MCF 10A (cell line): Measurements from ENCODE around the gene TCL1A. TPM values are rescaled to one million over a fixed set of nuclear protein-coding genes. Genes with fewer than 3 reads are reported as not detected.

Experiments
- BruUV-seq: library from RNA; stranded (reverse); fragments of 400-500 nt; replicated peaks from 2 replicates; lab custom pipeline; 2021; lab: Mats Ljungman, UMichigan
- CTCF ChIA-PET: fragments of 300-600 bp; sonication (Branson Sonifier 250); formaldehyde crosslinking; extraction: SDS; loops from one replicate; lab custom pipeline; 2021; ENCODE audit warnings: antibody characterized with exemption, inconsistent platforms; lab: Yijun Ruan, JAX
- POLR2A ChIA-PET: fragments of 300-600, 350-650 bp; sonication (Branson Sonifier 250); formaldehyde crosslinking; extraction: SDS; loops from one replicate; lab custom pipeline; 2020; ENCODE audit warnings: antibody characterized with exemption, inconsistent platforms; lab: Yijun Ruan, JAX
- DNase-seq: peaks from one replicate; pipeline ENCODE4 v3.0.0-alpha.2; 2018; ENCODE audit not compliant: unreplicated experiment
- H3K27ac Mint-ChIP-seq: one replicate; pipeline ENCODE4 v1.8.0; 2022; ENCODE audit warnings: mild to moderate bottlenecking, low read depth, mixed read lengths; ENCODE audit not compliant: unreplicated experiment
- H3K27me3 Mint-ChIP-seq: one replicate; pipeline ENCODE4 v1.8.0; 2022; ENCODE audit warnings: mixed read lengths; ENCODE audit not compliant: insufficient read depth, unreplicated experiment
- H3K36me3 Mint-ChIP-seq: one replicate; pipeline ENCODE4 v1.8.0; 2022; ENCODE audit warnings: mild to moderate bottlenecking, moderate library complexity, mixed read lengths; ENCODE audit not compliant: insufficient read depth, unreplicated experiment
- H3K4me1 Mint-ChIP-seq: one replicate; pipeline ENCODE4 v1.8.0; 2022; ENCODE audit warnings: mixed read lengths; ENCODE audit not compliant: insufficient read depth, unreplicated experiment
- H3K4me3 Mint-ChIP-seq: one replicate; pipeline ENCODE4 v1.8.0; 2022; ENCODE audit warnings: mild to moderate bottlenecking, moderate library complexity, mixed read lengths; ENCODE audit not compliant: unreplicated experiment
- H3K9me3 Mint-ChIP-seq: one replicate; pipeline ENCODE4 v1.8.0; 2022; ENCODE audit warnings: mixed read lengths; ENCODE audit not compliant: unreplicated experiment
- CTCF ChIP-seq: fragments of 200-600 bp; IDR thresholded peaks from one replicate; pipeline ENCODE4 v1.8.0; 2022; ENCODE audit warnings: antibody characterized with exemption, mild to moderate bottlenecking; ENCODE audit not compliant: unreplicated experiment
- intact Hi-C: fragments of 100-400 bp; cut with micrococcal nuclease; formaldehyde crosslinking; loops from 2 replicates; pipeline ENCODE4 v1.14.1; 2022
- total RNA-seq: library from RNA; stranded (reverse); gene quantifications from 2 replicates; pipeline ENCODE4 v1.2.3, GENCODE V29; 2022

TCL1A gene
- total RNA-seq, 1 experiment from 2014 or later: not detected

DNA sequence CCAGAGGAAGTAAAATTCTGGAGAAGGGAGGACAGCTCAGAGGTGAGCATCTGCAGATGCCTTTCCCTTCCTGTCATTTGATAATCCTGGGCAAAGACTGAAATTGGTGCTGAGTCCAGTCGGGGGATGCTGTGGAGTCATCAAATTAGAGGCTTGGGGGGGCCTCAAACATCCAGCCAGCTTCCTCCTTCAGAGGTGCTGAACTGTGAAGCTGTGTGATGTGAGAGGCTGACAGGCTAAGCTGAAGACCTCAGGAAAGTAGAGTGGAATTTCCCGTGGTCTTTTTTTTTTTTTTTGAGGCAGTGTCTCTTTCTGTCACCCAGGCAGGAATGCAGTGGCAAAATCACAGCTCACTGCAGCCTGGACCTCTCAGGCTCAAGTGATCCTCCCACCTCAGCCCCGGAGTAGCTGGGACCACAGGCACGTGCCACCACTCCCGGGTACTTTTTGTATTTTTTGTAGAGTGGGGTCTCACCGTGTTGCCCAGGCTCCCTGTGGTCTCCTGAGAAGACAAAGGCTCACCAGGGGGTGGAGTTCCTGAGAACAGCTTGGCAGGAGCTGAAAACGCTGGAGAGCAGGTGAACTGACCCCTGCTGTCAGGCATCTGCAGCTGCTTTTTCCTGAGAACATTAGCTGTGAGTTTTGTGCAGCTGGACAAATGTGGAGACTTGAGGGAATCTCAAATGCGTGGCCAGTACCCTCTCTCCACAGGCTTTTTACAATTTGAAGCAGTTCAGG is 33.8 kb downstream of the TCL1A start:
- ChIA-PET POLR2A (no interaction called here), CTCF (interaction anchor here (0.6 to 1.2 kb wide), 9 partner anchors 9 to 509 kb away, joined by 3 to 6 read pairs (median 3); no protein-coding TSS in a partner anchor)
- no TSS peak for BruUV-seq
- Mint-ChIP-seq H3K27ac (no peak overlapping the region), H3K27me3 (peaks cover 73% of the 10 kb centered on the region), H3K36me3 (no peaks in the 10 kb centered on the region), H3K9me3 (no peaks in the 10 kb centered on the region), H3K4me1 (no peaks in the 10 kb centered on the region), H3K4me3 (no peak overlapping the region)
- intact Hi-C loops: no loop called here
- no peak for TF ChIP-seq CTCF
- DNase-seq: no peak

DNA sequence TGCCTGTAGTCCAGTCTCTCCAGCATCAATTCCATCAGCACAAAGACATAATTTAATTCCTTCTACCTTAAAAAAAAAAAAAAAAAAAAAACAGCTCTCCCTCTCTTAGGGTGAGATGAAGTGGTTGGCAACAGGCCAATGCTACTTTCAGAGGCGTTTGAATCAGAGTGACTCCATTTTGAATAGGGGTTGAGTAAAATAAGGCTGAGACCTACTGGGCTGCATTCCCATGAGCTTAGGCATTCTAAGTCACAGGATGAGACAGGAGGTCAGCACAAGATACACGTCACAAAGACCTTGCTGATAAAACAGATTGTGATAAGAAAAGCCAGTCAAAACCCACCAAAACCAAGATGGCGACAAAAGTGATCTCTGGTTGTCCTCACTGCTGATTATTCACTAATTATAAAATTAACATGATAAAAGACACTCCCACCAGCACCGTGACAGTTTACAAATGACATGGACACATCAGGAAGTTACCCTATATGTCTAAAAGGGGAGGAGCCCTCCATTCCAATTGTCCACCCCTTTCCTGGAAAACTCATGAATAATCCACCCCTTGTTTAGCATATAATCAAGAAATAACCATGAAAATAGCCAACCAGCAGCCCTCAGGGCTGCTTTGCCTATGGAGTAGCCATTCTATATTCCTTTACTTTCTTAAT is 34.6 kb downstream of the TCL1A start:
- Mint-ChIP-seq H3K27ac (no peak overlapping the region), H3K27me3 (peaks cover 82% of the 10 kb centered on the region), H3K4me3 (no peak overlapping the region), H3K4me1 (no peaks in the 10 kb centered on the region), H3K9me3 (no peaks in the 10 kb centered on the region), H3K36me3 (no peaks in the 10 kb centered on the region)
- BruUV-seq: no TSS peak
- no peak for DNase-seq
- CTCF ChIA-PET: interaction anchor here (0.6 to 1.2 kb wide), 5 partner anchors 9 to 116 kb away, joined by 3 to 6 read pairs (median 6); no protein-coding TSS in a partner anchor
- POLR2A ChIA-PET: interaction anchor here (1.0 kb wide), 1 partner anchor 20 kb away, joined by 3 read pairs; no protein-coding TSS in a partner anchor
- no peak for TF ChIP-seq CTCF
- intact Hi-C loops: no loop called here

DNA sequence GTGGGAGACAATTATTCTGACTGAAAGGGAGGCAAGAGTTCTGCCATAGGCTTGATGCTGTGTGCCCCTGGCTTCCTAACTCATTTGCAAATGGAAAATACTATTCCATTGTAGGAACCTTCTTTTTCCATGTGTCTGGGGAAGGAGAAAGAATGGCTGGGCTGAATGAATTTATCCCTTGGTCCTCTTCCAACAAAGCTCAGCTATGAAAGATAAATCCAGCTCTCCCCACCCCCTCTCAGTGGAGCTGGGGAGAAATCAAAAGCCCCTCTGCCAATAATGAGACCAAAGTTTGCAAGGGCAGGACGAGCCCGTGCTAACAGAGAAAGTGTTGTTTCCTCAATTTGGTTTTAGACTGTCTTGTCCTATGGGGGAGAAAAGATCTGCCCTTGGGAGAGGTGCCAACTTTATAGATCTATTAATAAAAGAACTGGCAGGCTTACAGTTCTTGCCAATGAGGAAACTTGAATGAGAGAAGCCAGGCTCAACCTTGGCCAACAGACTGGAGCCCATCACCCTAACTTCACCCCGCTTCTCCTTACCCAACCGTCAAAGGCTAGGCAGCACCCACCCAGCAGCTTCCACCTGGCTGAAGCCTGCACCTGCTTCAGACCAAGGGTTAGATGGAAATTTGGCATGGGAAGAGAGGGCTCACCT is 36.6 kb downstream of the TCL1A start:
- intact Hi-C loops: no loop called here
- ChIA-PET CTCF (no interaction called here), POLR2A (no interaction called here)
- TF ChIP-seq CTCF: no peak
- DNase-seq: no peak
- Mint-ChIP-seq H3K9me3 (no peaks in the 10 kb centered on the region), H3K27me3 (peaks cover 84% of the 10 kb centered on the region), H3K4me1 (no peaks in the 10 kb centered on the region), H3K4me3 (no peak overlapping the region), H3K27ac (no peak overlapping the region), H3K36me3 (no peaks in the 10 kb centered on the region)
- BruUV-seq: no TSS peak

GRCh38 chr14:95675486-95675885 is 38.4 kb downstream of the TCL1A start:
- TF ChIP-seq CTCF: no peak
- ChIA-PET POLR2A (no interaction called here), CTCF (interaction anchor here (0.8 kb wide), 1 partner anchor 66 kb away, joined by 3 read pairs; no protein-coding TSS in a partner anchor)
- no peak for DNase-seq
- H3K4me1 Mint-ChIP-seq: no peaks in the 10 kb centered on the region
- no peak overlapping the region for H3K4me3 Mint-ChIP-seq
- intact Hi-C loops: no loop called here
- no peaks in the 10 kb centered on the region for H3K36me3 Mint-ChIP-seq
- no TSS peak for BruUV-seq
- peaks cover 85% of the 10 kb centered on the region for H3K27me3 Mint-ChIP-seq
- H3K27ac Mint-ChIP-seq: no peak overlapping the region
- no peaks in the 10 kb centered on the region for H3K9me3 Mint-ChIP-seq
